Stomach (tissue), 9 donors: ENCODE data around the gene NR2F6. TPM values are rescaled to one million over a fixed set of nuclear protein-coding genes. Genes with fewer than 3 reads are reported as not detected.

Experiments used
- DNase-seq, 2 donors: peaks; one replicate each; pipeline versions ENCODE4 v3.0.0 to v3.0.0-alpha.2; 2013 to 2019
- H3K27ac ChIP-seq, 5 donors: fragments of 200-600 bp in 4 of 5; sonication (generic) in 4 of 5; one replicate each; pipeline ENCODE4 v1.5.1; 2013 to 2019; ENCODE audit warnings: mild to moderate bottlenecking in 1 of 5, moderate library complexity in 1 of 5
- H3K27me3 ChIP-seq, 3 donors: fragments of 200-600 bp; sonication (generic); one replicate each; pipeline ENCODE4 v1.5.1; 2017 to 2019; ENCODE audit warnings: mixed run types in 1 of 3
- H3K36me3 ChIP-seq, 4 donors: fragments of 200-600 bp; sonication (generic); 1 replicate in 3 of 4; 2 replicates in 1 of 4; pipeline ENCODE4 v1.5.1; 2016 to 2019
- H3K4me1 ChIP-seq, 4 donors: fragments of 200-600 bp; sonication (generic); one replicate each; pipeline ENCODE4 v1.5.1; 2016 to 2019
- H3K4me3 ChIP-seq, 4 donors: fragments of 200-600 bp; sonication (generic) in 3 of 4; one replicate each; pipeline ENCODE4 v1.5.1; 2016 to 2019; ENCODE audit warnings: mild to moderate bottlenecking in 1 of 4
- H3K9me3 ChIP-seq, 4 donors: fragments of 200-600 bp; sonication (generic); one replicate each; pipeline ENCODE4 v1.5.1; 2016 to 2019
- CTCF ChIP-seq, 7 experiments: fragments of 450-650 bp in 4 of 7; fragments of 200-600 bp in 3 of 7; sonication (generic) in 3 of 7; IDR thresholded peaks; one replicate each; pipeline ENCODE4 v1.5.1; 2016 to 2019; ENCODE audit warnings: antibody characterized with exemption in 7 of 7, control low read depth in 2 of 7, mild to moderate bottlenecking in 1 of 7
- EP300 ChIP-seq: sonication (generic); formaldehyde crosslinking; IDR thresholded peaks from one replicate; pipeline ENCODE4 v1.6.1; 2017; ENCODE audit warnings: antibody characterized with exemption
- POLR2A ChIP-seq, 4 donors: fragments of 450-650 bp; IDR thresholded peaks; one replicate each; pipeline ENCODE4 v1.6.1; 2016; ENCODE audit warnings: antibody characterized with exemption in 4 of 4, control low read depth in 2 of 4, mild to moderate bottlenecking in 1 of 4, moderate library complexity in 1 of 4
- POLR2AphosphoS5 ChIP-seq, 3 donors: sonication (generic); formaldehyde crosslinking; IDR thresholded peaks; one replicate each; pipeline ENCODE4 v1.6.1; 2016; ENCODE audit warnings: antibody characterized with exemption in 3 of 3
- WGBS, 5 donors: extraction: QIAGEN DNeasy Blood & Tissue Kit in 3 of 5; methylation state at CpG; one replicate each; pipeline versions ENCODE4 v1.1.5 to v1.1.7; 2013 to 2018; 5-methylcytosine and 5-hydroxymethylcytosine counted together
- intact Hi-C: fragments of 100-400 bp; cut with DNase I; formaldehyde crosslinking; loops from one replicate; pipeline ENCODE4 v1.15.1; 2023; ENCODE audit warnings: low total_unique reads
- polyA plus RNA-seq, 3 donors: library from polyadenylated mRNA; stranded (reverse); fragments of 200-250 nt; gene quantifications; one replicate each; pipeline ENCODE4 v1.2.3, GENCODE V29; 2013
- total RNA-seq, 5 donors: library from RNA; depleted of rRNA; stranded (reverse); fragments of >200 nt; gene quantifications; one replicate each; pipeline versions ENCODE4 v1.1.0 to v1.2.3, GENCODE V29; 2014 to 2016
- donor health status: healthy with polysubstance abuse.
- donor health status: Bipolar disorder and iron deficiency.
- donor health status: healthy.

The NR2F6 gene
- total and polyA plus RNA-seq, 8 donors = 34.4 to 641 (median 46.1) TPM

- DNase-seq = no peak
- Histone ChIP-seq H3K4me1 (peaks cover 14 to 26% (median 23%) of the 10 kb centered on the region in 4 donors), H3K27me3 (no peaks in the 10 kb centered on the region), H3K27ac (no peak overlapping the region), H3K4me3 (no peak overlapping the region), H3K9me3 (no peaks in the 10 kb centered on the region), H3K36me3 (peaks cover 36 to 70% (median 66%) of the 10 kb centered on the region in 4 donors)
- 90 to 95% (median 92%) methylated on average over 36 to 58 of the region's 58 CpGs for WGBS, 5 donors
- TF ChIP-seq POLR2A (IDR thresholded peaks at IDR 0.05) (no peak), CTCF (IDR thresholded peaks at IDR 0.05) (no peak), EP300 (no peak), POLR2AphosphoS5 (IDR thresholded peaks at IDR 0.05) (no peak)
- intact Hi-C loops = no loop called here
Measured at GRCh38 chr19:17211547-17212446, 33.9 kb downstream of the NR2F6 start.

- H3K27ac ChIP-seq = no peak overlapping the region
- peaks cover 50 to 85% (median 80%) of the 10 kb centered on the region in 4 donors for H3K36me3 ChIP-seq
- H3K27me3 ChIP-seq = no peaks in the 10 kb centered on the region
- intact Hi-C loops = no loop called here
- no peak for DNase-seq
- 92 to 100% (median 94%) methylated on average over 8 to 14 of the region's 14 CpGs for WGBS, 5 donors
- H3K9me3 ChIP-seq = no peaks in the 10 kb centered on the region
- peaks cover 7 to 15% (median 9%) of the 10 kb centered on the region in 4 donors for H3K4me1 ChIP-seq
- no peak overlapping the region for H3K4me3 ChIP-seq
- no peak for TF ChIP-seq POLR2A (IDR thresholded peaks at IDR 0.05)
- TF ChIP-seq EP300 = no peak
- TF ChIP-seq CTCF (IDR thresholded peaks at IDR 0.05) = no peak
- no peak for TF ChIP-seq POLR2AphosphoS5 (IDR thresholded peaks at IDR 0.05)
Measured at GRCh38 chr19:17210296-17210695, 35.4 kb downstream of the NR2F6 start.

- intact Hi-C loops = no loop called here
- Histone ChIP-seq H3K27me3 (no peaks in the 10 kb centered on the region), H3K9me3 (no peaks in the 10 kb centered on the region), H3K4me3 (no peak overlapping the region), H3K36me3 (peaks cover 50 to 94% (median 85%) of the 10 kb centered on the region in 4 donors), H3K27ac (no peak overlapping the region), H3K4me1 (peaks cover under 1 to 9% (median 2%) of the 10 kb centered on the region in 4 donors)
- DNase-seq = peak; percentile 30 to 47
- TF ChIP-seq EP300 = no peak
- no peak for TF ChIP-seq POLR2AphosphoS5 (IDR thresholded peaks at IDR 0.05)
- TF ChIP-seq POLR2A (IDR thresholded peaks at IDR 0.05) = no peak
- TF ChIP-seq CTCF (IDR thresholded peaks at IDR 0.05) = no peak
- 56 to 89% (median 76%) methylated on average over 9 to 28 of the region's 28 CpGs for WGBS, 5 donors
Measured at GRCh38 chr19:17209126-17210036, 36.3 kb downstream of the NR2F6 start.
